LNCAP (cell line): ENCODE results near the gene NELFCD.

ENCODE experiments used
- CTCF ChIP-seq: fragments of 450-650 bp; IDR thresholded peaks from 2 replicates; pipeline ENCODE4 v1.5.1; 2017; ENCODE audit warnings: mild to moderate bottlenecking

Gene NELFCD

DNA sequence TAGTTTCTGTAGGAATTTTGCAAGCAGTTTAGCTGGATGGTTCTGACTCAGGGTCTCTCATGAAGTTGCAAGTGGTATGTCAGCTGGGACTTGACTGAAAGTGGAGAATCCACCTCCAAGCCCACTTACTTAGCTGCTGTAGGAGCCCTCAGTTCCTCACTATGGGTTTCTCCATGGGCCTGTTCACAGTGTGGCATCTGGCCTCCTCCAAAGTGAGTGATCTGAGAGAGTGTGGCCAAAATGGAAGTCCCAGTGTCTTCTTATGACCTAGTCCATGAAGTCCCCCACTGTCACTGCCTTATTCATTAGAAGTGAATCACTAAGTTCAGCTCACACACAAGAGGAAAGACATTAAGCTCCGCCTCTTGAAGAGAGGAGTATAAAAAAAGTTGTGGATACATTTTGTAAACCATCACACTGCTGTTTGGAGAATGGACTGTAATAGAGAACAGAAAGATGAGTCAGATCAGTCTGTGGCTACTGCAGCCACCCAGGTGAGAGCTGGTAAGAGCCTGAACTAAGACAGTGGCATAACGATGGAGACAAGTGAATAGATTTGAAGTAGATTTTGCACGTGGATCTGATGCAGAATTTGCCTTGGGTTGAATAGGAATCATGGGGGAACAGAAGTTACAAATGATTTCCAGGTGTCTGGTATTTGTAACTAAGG is 4.9 kb upstream of the NELFCD start:
- TF ChIP-seq CTCF, result no peak

- TF ChIP-seq CTCF, result no peak
These were observed 2.5 kb upstream of the NELFCD start for GRCh38 chr20:58978351-58979190.

GRCh38 chr20:58981628-58982364 is 740 bp downstream of the NELFCD start:
- no peak for TF ChIP-seq CTCF

DNA sequence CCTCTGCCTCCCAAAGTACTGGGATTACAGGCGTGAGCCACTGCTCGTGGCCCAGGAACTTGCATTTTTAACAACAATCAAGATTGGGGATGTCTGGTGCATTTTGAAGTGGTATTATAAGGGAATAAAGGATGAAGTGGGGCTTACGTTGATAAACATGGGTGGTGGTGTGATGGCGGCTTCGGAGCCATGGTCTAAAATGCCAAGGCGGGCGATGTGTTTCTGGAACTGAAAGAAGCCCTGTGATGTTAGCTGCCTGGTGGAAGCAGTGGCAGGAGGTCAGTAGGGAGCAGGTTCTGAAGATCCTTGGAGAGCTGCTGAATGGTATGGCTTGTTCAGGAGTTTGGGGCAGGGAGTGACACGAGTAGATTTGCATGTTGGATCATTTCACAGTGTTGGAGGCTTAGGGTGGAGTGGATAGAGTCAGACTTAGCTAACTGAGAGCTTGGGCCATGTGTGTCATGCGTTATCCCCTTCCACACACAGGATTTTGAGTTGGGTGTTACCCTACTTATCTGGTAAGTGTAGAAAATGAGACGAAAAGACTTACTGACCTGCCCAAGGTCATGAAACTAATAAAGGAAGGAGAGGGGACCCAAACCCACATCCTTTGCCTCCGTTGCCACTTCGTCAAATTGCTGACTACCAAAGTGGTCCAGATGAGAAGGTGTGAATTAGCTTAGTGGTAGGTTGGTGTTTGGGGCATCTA is 1.5 kb downstream of the NELFCD start:
- no peak for TF ChIP-seq CTCF

DNA sequence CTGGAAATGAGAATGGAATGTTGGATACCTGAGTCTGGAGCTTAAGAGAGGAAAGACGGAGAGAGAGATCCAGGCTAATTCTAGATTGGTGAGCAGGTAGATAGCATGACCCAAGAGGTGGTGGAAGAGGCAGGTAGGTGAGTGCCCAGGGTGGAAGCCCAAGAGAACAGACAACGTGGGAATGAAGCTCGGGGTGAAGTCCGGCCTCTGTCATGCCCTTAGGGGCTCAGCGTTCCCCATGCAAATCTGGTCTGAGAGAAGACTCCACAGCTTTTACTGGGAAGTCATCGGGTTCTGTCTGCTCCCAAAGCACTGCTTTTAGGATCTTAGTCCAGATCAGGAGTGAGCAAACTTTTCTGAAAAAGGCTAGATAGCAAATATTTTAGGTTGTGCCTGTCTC is 3.6 kb downstream of the NELFCD start:
- TF ChIP-seq CTCF, result no peak

DNA sequence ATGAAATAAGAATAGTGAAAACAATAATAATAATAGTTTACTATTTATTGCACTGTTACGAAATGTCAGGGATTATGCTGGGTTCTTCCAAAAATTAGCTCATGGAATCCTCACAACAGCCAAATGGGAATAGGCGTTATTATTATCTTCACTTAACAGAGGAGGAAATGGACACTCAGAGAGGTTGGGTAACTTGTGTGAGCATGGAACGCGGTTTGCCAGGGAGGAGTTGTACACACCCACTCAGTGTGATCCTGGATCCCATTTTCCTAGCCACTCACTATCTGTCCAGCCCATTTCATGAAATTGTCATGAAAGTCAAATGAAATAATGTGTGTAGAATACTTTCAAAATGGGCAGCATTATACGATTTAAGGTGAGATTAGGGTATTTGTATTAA is 4.6 kb downstream of the NELFCD start:
- no peak for TF ChIP-seq CTCF

DNA sequence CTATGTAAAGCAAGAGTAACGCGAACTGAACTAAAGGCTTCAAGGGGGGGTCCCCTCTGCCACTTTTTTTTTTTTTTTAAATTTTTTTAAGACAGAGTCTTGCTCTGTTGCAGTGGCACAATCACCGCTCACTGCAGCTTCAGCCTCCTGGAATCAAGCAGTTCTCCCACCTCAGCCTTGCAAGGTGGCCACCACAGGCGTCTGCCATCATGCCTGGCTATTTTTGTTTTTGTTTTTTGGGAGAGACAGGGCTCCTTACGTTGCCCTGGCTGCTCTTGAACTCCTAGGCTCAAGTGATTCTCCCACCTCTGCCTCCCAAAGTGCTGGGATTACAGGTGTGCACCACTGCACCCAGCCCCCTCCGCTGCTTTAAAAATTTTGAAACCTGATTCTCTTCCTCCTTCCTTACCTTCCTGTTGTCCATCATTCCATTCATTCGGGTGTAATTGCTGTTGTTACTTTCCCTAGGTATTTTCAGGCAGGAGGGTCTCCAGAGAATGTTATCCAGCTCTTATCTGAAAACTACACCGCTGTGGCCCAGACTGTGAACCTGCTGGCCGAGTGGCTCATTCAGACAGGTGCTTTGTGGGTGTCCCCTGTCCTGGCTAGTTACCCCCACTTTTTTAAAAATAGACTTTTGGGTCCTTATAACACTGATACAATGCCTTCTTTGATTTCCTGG is 5.4 kb downstream of the NELFCD start:
- no peak for TF ChIP-seq CTCF
